ENCODE measurements around the gene TUBB2B.

GRCh38 chr6:3277251-3277650 is 49.8 kb upstream of the TUBB2B start:
- TF ChIP-seq RARB (CRISPR knock-in tag; IDR thresholded peaks at IDR 0.05) (no peak), ZFP30 (CRISPR knock-in tag; IDR thresholded peaks at IDR 0.05) (no peak), ISL1 (CRISPR knock-in tag; IDR thresholded peaks at IDR 0.05) (no peak), ZNF565 (CRISPR knock-in tag; conservative IDR thresholded peaks at IDR 0.05; ENCODE audit: low read depth) (no peak), BACH2 (CRISPR knock-in tag; IDR thresholded peaks at IDR 0.05; ENCODE audit: borderline replicate concordance) (no peak), CSDC2 (CRISPR knock-in tag; IDR thresholded peaks at IDR 0.05) (no peak), SNAI2 (CRISPR knock-in tag; IDR thresholded peaks at IDR 0.05) (no peak), TCF4 (CRISPR knock-in tag; IDR thresholded peaks at IDR 0.05; ENCODE audit: borderline replicate concordance) (no peak), ZNF8 (CRISPR knock-in tag; IDR thresholded peaks at IDR 0.05) (no peak), ARNTL (CRISPR knock-in tag; IDR thresholded peaks at IDR 0.05; ENCODE audit: borderline replicate concordance, low read depth) (no peak)
- TF ChIP-seq, protein P1, sequence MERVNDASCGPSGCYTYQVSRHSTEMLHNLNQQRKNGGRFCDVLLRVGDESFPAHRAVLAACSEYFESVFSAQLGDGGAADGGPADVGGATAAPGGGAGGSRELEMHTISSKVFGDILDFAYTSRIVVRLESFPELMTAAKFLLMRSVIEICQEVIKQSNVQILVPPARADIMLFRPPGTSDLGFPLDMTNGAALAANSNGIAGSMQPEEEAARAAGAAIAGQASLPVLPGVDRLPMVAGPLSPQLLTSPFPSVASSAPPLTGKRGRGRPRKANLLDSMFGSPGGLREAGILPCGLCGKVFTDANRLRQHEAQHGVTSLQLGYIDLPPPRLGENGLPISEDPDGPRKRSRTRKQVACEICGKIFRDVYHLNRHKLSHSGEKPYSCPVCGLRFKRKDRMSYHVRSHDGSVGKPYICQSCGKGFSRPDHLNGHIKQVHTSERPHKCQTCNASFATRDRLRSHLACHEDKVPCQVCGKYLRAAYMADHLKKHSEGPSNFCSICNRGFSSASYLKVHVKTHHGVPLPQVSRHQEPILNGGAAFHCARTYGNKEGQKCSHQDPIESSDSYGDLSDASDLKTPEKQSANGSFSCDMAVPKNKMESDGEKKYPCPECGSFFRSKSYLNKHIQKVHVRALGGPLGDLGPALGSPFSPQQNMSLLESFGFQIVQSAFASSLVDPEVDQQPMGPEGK (CRISPR knock-in tag; IDR thresholded peaks at IDR 0.05; ENCODE audit: borderline replicate concordance) = no peak
- TF ChIP-seq, protein P2, sequence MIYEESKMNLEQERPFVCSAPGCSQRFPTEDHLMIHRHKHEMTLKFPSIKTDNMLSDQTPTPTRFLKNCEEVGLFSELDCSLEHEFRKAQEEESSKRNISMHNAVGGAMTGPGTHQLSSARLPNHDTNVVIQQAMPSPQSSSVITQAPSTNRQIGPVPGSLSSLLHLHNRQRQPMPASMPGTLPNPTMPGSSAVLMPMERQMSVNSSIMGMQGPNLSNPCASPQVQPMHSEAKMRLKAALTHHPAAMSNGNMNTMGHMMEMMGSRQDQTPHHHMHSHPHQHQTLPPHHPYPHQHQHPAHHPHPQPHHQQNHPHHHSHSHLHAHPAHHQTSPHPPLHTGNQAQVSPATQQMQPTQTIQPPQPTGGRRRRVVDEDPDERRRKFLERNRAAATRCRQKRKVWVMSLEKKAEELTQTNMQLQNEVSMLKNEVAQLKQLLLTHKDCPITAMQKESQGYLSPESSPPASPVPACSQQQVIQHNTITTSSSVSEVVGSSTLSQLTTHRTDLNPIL (CRISPR knock-in tag; IDR thresholded peaks at IDR 0.05; ENCODE audit: low read depth) = no peak
